Body of pancreas (tissue), 4 donors: ENCODE measurements around the gene TIPARP. TPM values are rescaled to one million over a fixed set of nuclear protein-coding genes. Genes with fewer than 3 reads are reported as not detected.
A peak's percentile ranks its signal among the peaks of the same experiment; 100 is the strongest.

ENCODE experiments used
- ATAC-seq: fragments of 150-250 bp; one replicate; pipeline ENCODE4 v1.9.1; 2016
- DNase-seq, 4 donors: peaks; one replicate each; pipeline ENCODE4 v3.0.0-alpha.2; 2019
- H3K27ac ChIP-seq, 4 donors: fragments of 200-600 bp; sonication (generic); 1 replicate in 3 of 4; 2 replicates in 1 of 4; pipeline versions ENCODE4 v1.5.1 to v1.6.1; 2016 to 2019; ENCODE audit warnings: mild to moderate bottlenecking in 1 of 4, mixed read lengths in 1 of 4, moderate library complexity in 1 of 4
- H3K27me3 ChIP-seq, 2 donors: fragments of 200-600 bp; sonication (generic); one replicate each; pipeline ENCODE4 v1.6.0; 2016; ENCODE audit warnings: mild to moderate bottlenecking in 1 of 2
- H3K36me3 ChIP-seq, 2 donors: fragments of 200-600 bp; sonication (generic); replicated peaks in 1 of 2; 2 replicates each; pipeline ENCODE4 v1.5.1; 2016; ENCODE audit warnings: low read depth in 2 of 2; ENCODE audit not compliant: insufficient read depth in 1 of 2
- H3K4me1 ChIP-seq: fragments of 200-600 bp; sonication (generic); one replicate; pipeline ENCODE4 v1.6.0; 2016
- H3K4me3 ChIP-seq, 2 donors: fragments of 200-600 bp; sonication (generic); 1 replicate in 1 of 2; 2 replicates in 1 of 2; pipeline ENCODE4 v1.5.1; 2016 to 2019
- H3K9me3 ChIP-seq, 3 donors: fragments of 200-600 bp; sonication (generic); 1 replicate in 2 of 3; 2 replicates in 1 of 3; pipeline ENCODE4 v1.5.1; 2016
- POLR2A ChIP-seq, 3 donors: fragments of 450-650 bp; IDR thresholded peaks; one replicate each; pipeline ENCODE4 v1.6.1; 2016; ENCODE audit warnings: antibody characterized with exemption in 3 of 3, mild to moderate bottlenecking in 2 of 3
- WGBS, 2 donors: methylation state at CpG; one replicate each; pipeline ENCODE4 v1.1.5; 2017; 5-methylcytosine and 5-hydroxymethylcytosine counted together
- intact Hi-C: fragments of 100-400 bp; cut with DNase I; formaldehyde crosslinking; loops from one replicate; pipeline ENCODE4 v1.15.1; 2023
- total RNA-seq, 2 donors: library from RNA; depleted of rRNA; stranded (reverse); fragments of >200 nt; gene quantifications; one replicate each; pipeline ENCODE4 v1.1.0, GENCODE V29; 2016
- TF ChIP-seq, protein P1 (sequence below), 7 experiments: fragments of 450-650 bp in 4 of 7; fragments of 200-600 bp in 3 of 7; sonication (generic) in 3 of 7; IDR thresholded peaks; one replicate each; pipeline ENCODE4 v1.5.1; 2016 to 2019; ENCODE audit warnings: antibody characterized with exemption in 7 of 7

TIPARP gene
- total RNA-seq, 2 donors from 2014 or later = 12.5 to 13.2 TPM

DNA sequence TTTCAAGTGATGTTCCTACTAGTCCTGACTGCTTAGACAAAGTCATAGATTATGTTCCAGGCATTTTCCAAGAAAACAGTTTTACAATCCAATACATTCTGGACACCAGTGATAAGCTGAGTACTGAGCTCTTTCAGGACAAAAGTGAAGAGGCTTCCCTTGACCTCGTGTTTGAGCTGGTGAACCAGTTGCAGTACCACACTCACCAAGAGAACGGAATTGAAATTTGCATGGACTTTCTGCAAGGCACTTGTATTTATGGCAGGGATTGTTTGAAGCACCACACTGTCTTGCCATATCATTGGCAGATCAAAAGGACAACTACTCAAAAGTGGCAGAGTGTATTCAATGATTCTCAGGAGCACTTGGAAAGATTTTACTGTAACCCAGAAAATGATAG, 3.8 kb downstream of the TIPARP start:
- Histone ChIP-seq H3K9me3 (no peaks in the 10 kb centered on the region), H3K36me3 (peaks cover 0 to 12% of the 10 kb centered on the region in 2 donors), H3K4me1 (peaks cover 44% of the 10 kb centered on the region), H3K27me3 (no peaks in the 10 kb centered on the region), H3K4me3 (no peak overlapping the region), H3K27ac (no peak overlapping the region)
- intact Hi-C loops = loop anchor here (10.0 kb wide), 1 partner anchor 397 kb away; no protein-coding TSS in a partner anchor
- ATAC-seq (no peak), DNase-seq (no peak)
- whole genome bisulfite sequencing, 2 donors = 76 to 84% methylated on average over 2 of the region's 2 CpGs
- no peak for TF ChIP-seq POLR2A (IDR thresholded peaks at IDR 0.05)
- TF ChIP-seq, protein P1, sequence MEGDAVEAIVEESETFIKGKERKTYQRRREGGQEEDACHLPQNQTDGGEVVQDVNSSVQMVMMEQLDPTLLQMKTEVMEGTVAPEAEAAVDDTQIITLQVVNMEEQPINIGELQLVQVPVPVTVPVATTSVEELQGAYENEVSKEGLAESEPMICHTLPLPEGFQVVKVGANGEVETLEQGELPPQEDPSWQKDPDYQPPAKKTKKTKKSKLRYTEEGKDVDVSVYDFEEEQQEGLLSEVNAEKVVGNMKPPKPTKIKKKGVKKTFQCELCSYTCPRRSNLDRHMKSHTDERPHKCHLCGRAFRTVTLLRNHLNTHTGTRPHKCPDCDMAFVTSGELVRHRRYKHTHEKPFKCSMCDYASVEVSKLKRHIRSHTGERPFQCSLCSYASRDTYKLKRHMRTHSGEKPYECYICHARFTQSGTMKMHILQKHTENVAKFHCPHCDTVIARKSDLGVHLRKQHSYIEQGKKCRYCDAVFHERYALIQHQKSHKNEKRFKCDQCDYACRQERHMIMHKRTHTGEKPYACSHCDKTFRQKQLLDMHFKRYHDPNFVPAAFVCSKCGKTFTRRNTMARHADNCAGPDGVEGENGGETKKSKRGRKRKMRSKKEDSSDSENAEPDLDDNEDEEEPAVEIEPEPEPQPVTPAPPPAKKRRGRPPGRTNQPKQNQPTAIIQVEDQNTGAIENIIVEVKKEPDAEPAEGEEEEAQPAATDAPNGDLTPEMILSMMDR (IDR thresholded peaks at IDR 0.05) = no peak

DNA sequence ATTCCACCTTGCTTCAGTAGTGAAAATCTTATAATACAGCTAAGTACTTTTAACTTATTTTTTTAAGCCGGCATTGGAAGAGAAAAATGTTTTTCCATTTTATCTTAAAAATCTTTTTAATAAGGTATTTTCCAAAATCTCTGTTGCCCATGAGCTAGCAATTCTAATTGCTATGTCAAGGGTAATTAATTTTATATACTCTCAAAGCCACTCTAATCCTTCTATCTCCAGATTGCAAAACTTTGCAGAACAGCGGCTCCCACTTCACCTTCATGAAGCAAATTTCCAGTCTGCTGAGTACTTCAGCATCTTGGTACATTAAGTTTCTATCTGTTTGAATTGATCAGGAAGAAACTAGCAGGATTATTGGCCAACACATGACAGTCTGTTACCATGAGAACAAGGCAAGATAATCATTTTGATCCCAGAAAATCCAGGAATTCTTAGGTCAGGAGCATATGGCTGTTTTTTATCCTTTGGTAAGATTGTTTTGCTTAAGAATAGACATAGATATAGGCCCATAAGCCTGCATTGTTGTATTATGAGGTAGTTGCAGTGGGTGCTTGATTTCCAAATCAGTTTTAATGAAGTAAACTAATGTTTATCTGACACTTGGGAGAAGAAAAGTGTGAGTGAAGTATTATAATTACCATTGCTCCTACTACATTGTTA, 6.0 kb downstream of the TIPARP start:
- Histone ChIP-seq H3K27ac (peak overlapping the region in 3 of 4 donors; percentile 5 to 32 (median 19)), H3K4me3 (no peak overlapping the region), H3K4me1 (peaks cover 57% of the 10 kb centered on the region), H3K27me3 (no peaks in the 10 kb centered on the region), H3K36me3 (peaks cover 0 to 12% of the 10 kb centered on the region in 2 donors), H3K9me3 (no peaks in the 10 kb centered on the region)
- intact Hi-C loops = no loop called here
- 95 to 98% methylated on average over 2 of the region's 2 CpGs for WGBS, 2 donors
- DNase-seq (no peak), ATAC-seq (no peak)
- TF ChIP-seq POLR2A (IDR thresholded peaks at IDR 0.05) = no peak
- TF ChIP-seq, protein P1 (IDR thresholded peaks at IDR 0.05) = no peak

DNA sequence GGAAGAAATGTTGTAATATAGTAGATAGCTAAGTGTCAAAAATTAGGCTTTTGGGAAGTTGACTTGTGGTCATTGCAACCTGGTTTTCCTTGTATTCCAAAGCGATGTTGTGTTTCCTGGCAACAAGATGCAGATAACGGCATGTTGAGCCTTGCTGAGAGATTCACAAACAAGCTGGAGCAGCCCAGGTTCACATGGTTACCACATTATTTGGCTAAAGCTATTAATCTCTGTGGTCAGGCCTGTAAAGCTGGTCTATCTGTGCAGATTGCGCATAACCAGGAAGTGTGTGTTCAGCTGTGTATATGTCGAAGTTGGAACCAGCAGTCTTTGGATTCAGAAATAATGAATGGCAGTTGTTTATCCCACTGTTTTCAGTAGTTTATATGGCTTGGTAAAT, 6.6 kb downstream of the TIPARP start:
- Histone ChIP-seq H3K36me3 (peaks cover 0 to 12% of the 10 kb centered on the region in 2 donors), H3K4me3 (no peak overlapping the region), H3K9me3 (no peaks in the 10 kb centered on the region), H3K4me1 (peaks cover 63% of the 10 kb centered on the region), H3K27ac (peak overlapping the region in 3 of 4 donors; percentile 5 to 32 (median 19)), H3K27me3 (no peaks in the 10 kb centered on the region)
- peak; percentile 95 for ATAC-seq
- intact Hi-C loops = no loop called here
- 11 to 19% methylated on average over 4 of the region's 4 CpGs for WGBS, 2 donors
- peak; percentile 41 to 82 (median 56) for DNase-seq
- no peak for TF ChIP-seq POLR2A (IDR thresholded peaks at IDR 0.05)
- TF ChIP-seq, protein P1 (IDR thresholded peaks at IDR 0.05) = no peak

DNA sequence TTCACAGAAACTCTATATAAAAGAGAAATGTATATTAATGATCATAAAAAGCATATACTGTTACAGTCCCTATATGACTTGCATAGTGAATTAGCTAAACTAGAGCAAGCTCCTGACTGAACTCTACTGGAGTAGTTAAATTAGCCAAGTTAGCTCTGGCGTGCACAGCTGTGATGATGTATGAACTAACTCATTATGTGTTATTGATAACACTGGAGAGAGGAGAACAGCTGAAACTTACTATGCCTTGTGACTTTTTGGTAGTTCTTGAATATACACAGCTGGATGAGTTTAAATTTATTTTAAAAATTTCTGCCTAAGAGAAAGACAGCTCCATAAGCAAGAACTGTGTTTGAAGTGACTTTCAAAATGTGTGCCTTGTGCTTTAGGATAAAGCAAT, 8.1 kb downstream of the TIPARP start:
- Histone ChIP-seq H3K9me3 (no peaks in the 10 kb centered on the region), H3K27ac (no peak overlapping the region), H3K4me3 (no peak overlapping the region), H3K36me3 (peaks cover 0 to 12% of the 10 kb centered on the region in 2 donors), H3K4me1 (peaks cover 74% of the 10 kb centered on the region), H3K27me3 (no peaks in the 10 kb centered on the region)
- intact Hi-C loops = no loop called here
- 13 to 50% methylated on average over 1 of the region's 1 CpG for WGBS, 2 donors
- ATAC-seq (no peak), DNase-seq (no peak)
- TF ChIP-seq POLR2A (IDR thresholded peaks at IDR 0.05) = no peak
- TF ChIP-seq, protein P1 (IDR thresholded peaks at IDR 0.05) = no peak

DNA sequence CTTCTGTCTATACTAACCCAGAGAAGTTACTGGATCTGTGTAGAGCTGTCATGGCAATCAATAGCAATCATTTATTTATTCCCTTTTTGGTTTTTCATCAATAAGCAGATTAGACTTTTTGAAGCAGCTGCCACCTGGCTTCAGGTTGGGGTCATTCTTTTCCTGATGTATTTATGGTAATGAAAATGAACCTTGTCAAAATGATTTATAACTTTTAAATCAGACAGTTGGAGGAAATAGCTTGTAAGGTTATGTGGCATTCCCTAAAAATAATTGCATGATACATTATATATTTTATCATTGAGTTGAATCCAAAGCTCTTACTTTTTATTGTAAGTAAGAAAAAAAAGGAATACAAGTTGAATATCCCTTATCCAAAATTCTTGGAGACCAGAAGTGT, 8.6 kb downstream of the TIPARP start:
- peaks cover 0 to 12% of the 10 kb centered on the region in 2 donors for H3K36me3 ChIP-seq
- DNase-seq (no peak), ATAC-seq (no peak)

More for the DNA sequence above, 8.6 kb downstream of the TIPARP start:
- Histone ChIP-seq H3K4me1 (peaks cover 75% of the 10 kb centered on the region), H3K27ac (no peak overlapping the region), H3K27me3 (no peaks in the 10 kb centered on the region), H3K9me3 (no peaks in the 10 kb centered on the region), H3K4me3 (no peak overlapping the region)
- intact Hi-C loops = no loop called here
- TF ChIP-seq POLR2A (IDR thresholded peaks at IDR 0.05) = no peak
- TF ChIP-seq, protein P1 (IDR thresholded peaks at IDR 0.05) = no peak
